T-helper 2 cell (primary cell): Measurements from ENCODE around the gene MAP2K5.

Experiments
- DNase-seq, 5 experiments: peaks; one replicate each; pipeline versions ENCODE4 v3.0.0 to v3.0.0-alpha.2; 2012 to 2022

The MAP2K5 gene

GRCh38 chr15:67560320-67560719, 17.8 kb downstream of the MAP2K5 start:
- DNase-seq, result no peak

- DNase-seq, result no peak
These were observed 20.6 kb downstream of the MAP2K5 start for GRCh38 chr15:67563092-67563491.

- DNase-seq, result peak in 1 of 5 experiments; percentile 43
These were observed 21.8 kb downstream of the MAP2K5 start for GRCh38 chr15:67564021-67564967.

GRCh38 chr15:67564968-67565345, 22.5 kb downstream of the MAP2K5 start:
- peak in 1 of 5 experiments; percentile 47 for DNase-seq

- no peak for DNase-seq
These were observed 27.2 kb downstream of the MAP2K5 start for GRCh38 chr15:67569668-67570067.

GRCh38 chr15:67570875-67571647, 28.6 kb downstream of the MAP2K5 start:
- DNase-seq, result no peak

- no peak for DNase-seq
These were observed 29.3 kb downstream of the MAP2K5 start for GRCh38 chr15:67571648-67572415.

GRCh38 chr15:67573194-67573593, 30.7 kb downstream of the MAP2K5 start:
- DNase-seq, result no peak

- no peak for DNase-seq
These were observed 32.6 kb downstream of the MAP2K5 start for GRCh38 chr15:67575039-67575502.

GRCh38 chr15:67578020-67578600, 35.6 kb downstream of the MAP2K5 start:
- no peak for DNase-seq

- DNase-seq, result no peak
These were observed 36.7 kb downstream of the MAP2K5 start for GRCh38 chr15:67579164-67579563.

GRCh38 chr15:67579967-67580366, 37.5 kb downstream of the MAP2K5 start:
- no peak for DNase-seq

GRCh38 chr15:67584157-67584556, 41.7 kb downstream of the MAP2K5 start:
- DNase-seq, result no peak

- no peak for DNase-seq
These were observed 43.2 kb downstream of the MAP2K5 start for GRCh38 chr15:67585681-67586080.

GRCh38 chr15:67587331-67587730, 44.8 kb downstream of the MAP2K5 start:
- no peak for DNase-seq

GRCh38 chr15:67587754-67588153, 45.3 kb downstream of the MAP2K5 start:
- no peak for DNase-seq

- no peak for DNase-seq
These were observed 47.7 kb downstream of the MAP2K5 start for GRCh38 chr15:67590191-67590590.

GRCh38 chr15:67592245-67592644, 49.7 kb downstream of the MAP2K5 start:
- DNase-seq, result no peak

- no peak for DNase-seq
These were observed 51.1 kb downstream of the MAP2K5 start for GRCh38 chr15:67593562-67593961.

- DNase-seq, result no peak
These were observed 52.3 kb downstream of the MAP2K5 start for GRCh38 chr15:67594770-67595169.

GRCh38 chr15:67595572-67595971, 53.1 kb downstream of the MAP2K5 start:
- no peak for DNase-seq

- no peak for DNase-seq
These were observed 58.6 kb downstream of the MAP2K5 start for GRCh38 chr15:67601073-67601472.
